ENCODE results near the gene FLACC1. TPM values are rescaled to one million over a fixed set of nuclear protein-coding genes. Genes with fewer than 3 reads are reported as not detected.

Gene FLACC1
- total and polyA plus RNA-seq, 7 donors, result 0.55 to 4.3 (median 1.8) TPM

- 84 to 90% (median 89%) methylated on average over 9 of the region's 9 CpGs for WGBS, 3 donors
- Histone ChIP-seq H3K36me3 (ENCODE audit: insufficient read depth in 1 of 2, low read depth in 1 of 2) (no peaks in the 10 kb centered on the region), H3K27me3 (ENCODE audit: insufficient read depth in 3 of 3, low read length in 2 of 3) (no peaks in the 10 kb centered on the region), H3K4me1 (no peaks in the 10 kb centered on the region), H3K9me3 (no peaks in the 10 kb centered on the region), H3K27ac (no peak overlapping the region), H3K4me3 (no peak overlapping the region)
- no peak for TF ChIP-seq CTCF (IDR thresholded peaks at IDR 0.05)
- peak in 1 of 2 donors; percentile 52 for DNase-seq
- no peak for ATAC-seq
- intact Hi-C loops (cut with DNase I), result no loop called here
Measured at GRCh38 chr2:201261471-201261870, 95.7 kb downstream of the FLACC1 start.

- no peaks in the 10 kb centered on the region for H3K36me3 ChIP-seq (ENCODE audit: insufficient read depth in 1 of 2, low read depth in 1 of 2)
- TF ChIP-seq CTCF (IDR thresholded peaks at IDR 0.05), result no peak
- no peaks in the 10 kb centered on the region for H3K9me3 ChIP-seq
- peak within 1 kb of the TSS; percentile 69 for H3K4me3 ChIP-seq
- ATAC-seq (peak in 3 of 4 donors; percentile 24 to 36 (median 31)), DNase-seq (no peak)
- H3K4me1 ChIP-seq, result no peaks in the 10 kb centered on the region
- H3K27ac ChIP-seq, result no peak within 1 kb of the TSS
- H3K27me3 ChIP-seq (ENCODE audit: insufficient read depth in 3 of 3, low read length in 2 of 3), result no peaks in the 10 kb centered on the region
- intact Hi-C loops (cut with DNase I), result no loop called here
- WGBS, 3 donors, result 84 to 90% (median 85%) methylated on average over 10 of the region's 10 CpGs
Measured at GRCh38 chr2:201260302-201260800, 96.8 kb downstream of the FLACC1 start, which contains the start of gene CASP8. CASP8 (plus strand) TSS chr2:201260536; CDS start chr2:201266487, 5,951 bp downstream.

- ATAC-seq (peak in 2 of 4 donors; percentile 11 to 16), DNase-seq (no peak)
- Histone ChIP-seq H3K27ac (peak overlapping the region; percentile 61), H3K27me3 (ENCODE audit: insufficient read depth in 3 of 3, low read length in 2 of 3) (no peaks in the 10 kb centered on the region), H3K4me3 (peak overlapping the region; percentile 69), H3K4me1 (no peaks in the 10 kb centered on the region), H3K9me3 (no peaks in the 10 kb centered on the region), H3K36me3 (ENCODE audit: insufficient read depth in 1 of 2, low read depth in 1 of 2) (no peaks in the 10 kb centered on the region)
- no peak for TF ChIP-seq CTCF (IDR thresholded peaks at IDR 0.05)
- WGBS, 3 donors, result 34 to 42% (median 36%) methylated on average over 15 of the region's 15 CpGs
- intact Hi-C loops (cut with DNase I), result no loop called here
Measured at GRCh38 chr2:201258666-201259615, 98.2 kb downstream of the FLACC1 start.

GRCh38 chr2:201257956-201258665, 99.0 kb downstream of the FLACC1 start:
- Histone ChIP-seq H3K9me3 (no peaks in the 10 kb centered on the region), H3K27me3 (ENCODE audit: insufficient read depth in 3 of 3, low read length in 2 of 3) (no peaks in the 10 kb centered on the region), H3K36me3 (ENCODE audit: insufficient read depth in 1 of 2, low read depth in 1 of 2) (no peaks in the 10 kb centered on the region), H3K4me1 (no peaks in the 10 kb centered on the region), H3K27ac (peak overlapping the region; percentile 61), H3K4me3 (peak overlapping the region; percentile 69)
- ATAC-seq (peak; percentile 55 to 85 (median 68)), DNase-seq (peak; percentile 57 to 68)
- intact Hi-C loops (cut with DNase I), result no loop called here
- no peak for TF ChIP-seq CTCF (IDR thresholded peaks at IDR 0.05)
- WGBS, 3 donors, result 2 to 9% (median 5%) methylated on average over 10 of the region's 10 CpGs
